ENCODE results near the gene ELF1.

- no peak for TF ChIP-seq POLR2AphosphoS5 (IDR thresholded peaks at IDR 0.05; ENCODE audit: low read depth, low read length)
- TF ChIP-seq POLR2A (IDR thresholded peaks at IDR 0.05; ENCODE audit: low read depth, low read length) = no peak
- no peak for TF ChIP-seq TAF1 (IDR thresholded peaks at IDR 0.05; ENCODE audit: low read depth, low read length)
These were observed 45.4 kb upstream of the ELF1 start for GRCh38 chr13:41064493-41064892.
